C4-2B (cell line): ENCODE results near the gene DENND2A.

Source experiments
- ZFX ChIP-seq: fragments of 450-650 bp; IDR thresholded peaks from 2 replicates; pipeline ENCODE4 v1.6.1; 2017
- TF ChIP-seq, protein P1 (sequence below): fragments of 450-650 bp; conservative IDR thresholded peaks from 2 replicates; pipeline ENCODE4 v1.5.1; 2017; ENCODE audit warnings: mild to moderate bottlenecking

DNA sequence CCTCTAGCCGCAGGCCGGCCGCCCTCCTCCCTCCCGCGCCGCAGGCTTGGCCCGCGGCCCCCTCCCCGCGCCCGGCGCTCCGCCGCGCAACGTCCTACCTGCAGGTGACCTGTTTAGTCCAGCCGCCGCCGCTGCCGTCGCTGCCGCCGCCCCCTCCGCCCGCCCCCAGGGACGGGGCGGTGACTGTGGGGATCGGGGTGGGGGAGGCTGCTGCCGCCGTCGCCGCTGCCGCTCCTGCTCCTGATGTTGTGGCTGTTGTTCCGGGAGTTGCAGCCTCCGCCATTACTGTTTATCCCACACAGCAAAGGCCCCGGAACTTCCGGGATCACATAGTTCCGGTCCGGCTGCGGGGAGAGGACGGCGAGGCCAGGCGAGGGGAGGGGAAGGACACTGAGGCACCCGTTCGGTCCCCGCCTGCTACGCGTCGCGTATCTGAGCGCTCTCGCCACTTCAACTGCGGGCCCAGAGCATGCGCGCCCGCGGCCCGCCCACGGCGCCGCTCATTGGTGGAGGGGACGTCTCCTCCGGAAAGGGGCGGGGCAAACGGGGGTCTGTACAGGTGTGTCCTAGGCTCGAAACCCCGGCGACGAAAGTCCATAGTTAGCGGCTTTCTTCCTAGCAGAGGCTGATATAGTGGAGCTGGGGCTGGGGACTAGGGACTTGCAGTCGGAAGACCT lies 161.4 kb downstream of the DENND2A start, which contains the start of gene MKRN1:
- TF ChIP-seq, protein P1, sequence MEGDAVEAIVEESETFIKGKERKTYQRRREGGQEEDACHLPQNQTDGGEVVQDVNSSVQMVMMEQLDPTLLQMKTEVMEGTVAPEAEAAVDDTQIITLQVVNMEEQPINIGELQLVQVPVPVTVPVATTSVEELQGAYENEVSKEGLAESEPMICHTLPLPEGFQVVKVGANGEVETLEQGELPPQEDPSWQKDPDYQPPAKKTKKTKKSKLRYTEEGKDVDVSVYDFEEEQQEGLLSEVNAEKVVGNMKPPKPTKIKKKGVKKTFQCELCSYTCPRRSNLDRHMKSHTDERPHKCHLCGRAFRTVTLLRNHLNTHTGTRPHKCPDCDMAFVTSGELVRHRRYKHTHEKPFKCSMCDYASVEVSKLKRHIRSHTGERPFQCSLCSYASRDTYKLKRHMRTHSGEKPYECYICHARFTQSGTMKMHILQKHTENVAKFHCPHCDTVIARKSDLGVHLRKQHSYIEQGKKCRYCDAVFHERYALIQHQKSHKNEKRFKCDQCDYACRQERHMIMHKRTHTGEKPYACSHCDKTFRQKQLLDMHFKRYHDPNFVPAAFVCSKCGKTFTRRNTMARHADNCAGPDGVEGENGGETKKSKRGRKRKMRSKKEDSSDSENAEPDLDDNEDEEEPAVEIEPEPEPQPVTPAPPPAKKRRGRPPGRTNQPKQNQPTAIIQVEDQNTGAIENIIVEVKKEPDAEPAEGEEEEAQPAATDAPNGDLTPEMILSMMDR = no peak
- peak; percentile 87; the same call in 1 of the 2 replicates for TF ChIP-seq ZFX
